DND-41 (cell line): ENCODE data around the gene LAMA2.

Experiments used
- CTCF ChIP-seq: IDR thresholded peaks from 2 replicates; pipeline ENCODE4 v1.5.1; 2012; ENCODE audit warnings: borderline replicate concordance, low read length, moderate library complexity, mild to moderate bottlenecking; ENCODE audit not compliant: poor library complexity, severe bottlenecking; ENCODE audit errors: extremely low read depth
- EZH2 ChIP-seq: IDR thresholded peaks from 3 replicates; pipeline ENCODE4 v1.6.1; 2012; ENCODE audit warnings: borderline replicate concordance, low read depth, mild to moderate bottlenecking, moderate library complexity, low read length, inconsistent platforms; ENCODE audit not compliant: severe bottlenecking

- no peak for TF ChIP-seq CTCF
- no peak for TF ChIP-seq EZH2
These were observed 610.5 kb downstream of the LAMA2 start for GRCh38 chr6:129493354-129493902.
